HFFc6 (cell line): ENCODE measurements around the gene SULF2. TPM values are rescaled to one million over a fixed set of nuclear protein-coding genes. Genes with fewer than 3 reads are reported as not detected.

Experiments
- DNase-seq: peaks from one replicate; pipeline ENCODE4 v3.0.0-alpha.2; 2018
- H3K27ac Mint-ChIP-seq: 2 replicates; pipeline ENCODE4 v1.8.0; 2020; ENCODE audit warnings: mild to moderate bottlenecking, mixed read lengths
- H3K27me3 Mint-ChIP-seq: 2 replicates; pipeline ENCODE4 v1.8.0; 2021; ENCODE audit warnings: mild to moderate bottlenecking, moderate library complexity, mixed read lengths; ENCODE audit not compliant: insufficient read depth
- H3K36me3 Mint-ChIP-seq: 2 replicates; pipeline ENCODE4 v1.8.0; 2021; ENCODE audit warnings: low read depth, mixed read lengths
- H3K4me1 Mint-ChIP-seq: 2 replicates; pipeline ENCODE4 v1.8.0; 2020; ENCODE audit warnings: low read depth, mixed read lengths
- H3K4me3 Mint-ChIP-seq: 2 replicates; pipeline ENCODE4 v1.8.0; 2020; ENCODE audit warnings: mild to moderate bottlenecking, moderate library complexity, mixed read lengths
- H3K9me3 Mint-ChIP-seq: 2 replicates; pipeline ENCODE4 v1.8.0; 2020; ENCODE audit warnings: mild to moderate bottlenecking, mixed read lengths
- CTCF ChIP-seq: fragments of 200-600 bp; sonication (generic); IDR thresholded peaks from 2 replicates; pipeline ENCODE4 v1.5.0; 2021; ENCODE audit warnings: antibody characterized with exemption, mild to moderate bottlenecking
- total RNA-seq, 6 experiments: library from RNA; stranded (reverse); fragmentation: NEBNext Ultra II Directional; extraction: Animal tissue kit (Norgen Biotek cat#: 25700); gene quantifications; 2 replicates in 1 of 6; 3 replicates in 5 of 6; pipeline ENCODE4 v1.2.3, GENCODE V29; 2021

SULF2 gene
- total RNA-seq, 6 experiments from 2014 or later, result 0.23 to 1.3 (median 0.33) TPM

- Mint-ChIP-seq H3K9me3 (no peaks in the 10 kb centered on the region), H3K4me1 (peaks cover 38% of the 10 kb centered on the region), H3K4me3 (no peak overlapping the region), H3K27ac (no peak overlapping the region), H3K36me3 (no peaks in the 10 kb centered on the region), H3K27me3 (no peaks in the 10 kb centered on the region)
- DNase-seq, result no peak
- no peak for TF ChIP-seq CTCF
These were observed 173.5 kb downstream of the SULF2 start for GRCh38 chr20:47611785-47612184.

- Mint-ChIP-seq H3K4me3 (peak overlapping the region; percentile 58; the same call in 1 of the 2 replicates), H3K4me1 (peaks cover 42% of the 10 kb centered on the region), H3K27me3 (no peaks in the 10 kb centered on the region), H3K36me3 (no peaks in the 10 kb centered on the region), H3K27ac (peak overlapping the region; percentile 94), H3K9me3 (no peaks in the 10 kb centered on the region)
- no peak for DNase-seq
- TF ChIP-seq CTCF, result no peak
These were observed 174.4 kb downstream of the SULF2 start for GRCh38 chr20:47610945-47611250.

DNA sequence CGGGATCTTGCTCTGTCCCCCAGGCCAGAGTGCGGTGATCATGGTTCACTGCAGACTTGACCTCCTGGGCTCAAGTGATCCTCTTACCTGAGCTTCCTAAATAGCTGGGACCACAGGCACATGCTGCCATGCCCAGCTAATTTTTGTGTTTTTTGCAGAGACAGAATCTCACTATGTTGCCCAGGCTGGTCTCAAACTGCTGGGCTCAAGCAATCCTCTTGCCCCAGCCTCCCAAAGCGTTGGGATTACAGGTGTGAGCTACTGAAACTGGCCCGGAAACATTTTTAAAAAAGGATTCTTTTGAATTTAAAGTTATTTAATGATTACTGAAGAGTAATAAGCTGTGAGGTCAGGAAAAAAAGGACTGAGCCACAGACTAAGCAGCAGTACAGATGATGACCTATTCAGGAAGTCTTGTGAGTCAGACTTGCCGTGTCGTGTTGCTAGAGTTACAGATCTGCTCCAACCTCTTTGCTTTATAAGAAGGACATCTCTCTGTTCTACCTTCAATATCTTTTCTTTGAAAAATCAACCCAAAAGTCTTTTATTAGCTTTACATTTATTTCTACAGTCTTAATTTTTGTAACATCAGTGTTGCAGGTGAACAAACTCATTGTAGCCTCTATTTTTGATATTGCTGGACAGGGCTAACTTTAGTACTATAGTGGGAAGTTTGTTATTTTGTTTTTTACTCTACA, 174.9 kb downstream of the SULF2 start:
- no peaks in the 10 kb centered on the region for H3K27me3 Mint-ChIP-seq
- H3K4me3 Mint-ChIP-seq, result peak overlapping the region; percentile 58
- no peaks in the 10 kb centered on the region for H3K36me3 Mint-ChIP-seq
- H3K27ac Mint-ChIP-seq, result peak overlapping the region; percentile 94
- H3K4me1 Mint-ChIP-seq, result peaks cover 47% of the 10 kb centered on the region
- DNase-seq, result peak; percentile 79
- no peaks in the 10 kb centered on the region for H3K9me3 Mint-ChIP-seq
- no peak for TF ChIP-seq CTCF

DNA sequence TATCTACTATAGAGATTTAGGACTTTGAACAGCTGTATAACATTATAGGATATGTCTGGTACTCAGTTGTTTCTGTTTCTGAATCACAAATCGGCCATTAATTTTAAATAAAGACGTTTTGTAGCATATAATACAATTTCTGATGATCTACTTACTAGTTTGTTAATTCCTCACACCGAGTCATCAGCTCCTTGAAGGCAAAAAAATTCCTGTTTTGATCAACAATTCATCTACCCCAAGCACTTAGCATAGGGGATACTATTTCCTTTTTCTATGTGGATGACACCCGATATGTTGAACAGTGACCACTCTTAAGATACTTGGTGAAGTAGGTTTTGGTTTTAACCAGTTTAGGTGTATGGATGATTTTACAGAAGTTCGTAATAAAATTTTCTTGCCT, 176.3 kb downstream of the SULF2 start:
- no peaks in the 10 kb centered on the region for H3K9me3 Mint-ChIP-seq
- 0 out of 2 replicates have a peak, but pooled peaks cover under 1% of the 10 kb centered on the region for H3K36me3 Mint-ChIP-seq
- no peak for DNase-seq
- TF ChIP-seq CTCF, result no peak
- no peaks in the 10 kb centered on the region; the same call in 1 of the 2 replicates for H3K27me3 Mint-ChIP-seq
- peaks cover 52% of the 10 kb centered on the region for H3K4me1 Mint-ChIP-seq
- H3K27ac Mint-ChIP-seq, result peak overlapping the region; percentile 57
- no peak overlapping the region for H3K4me3 Mint-ChIP-seq
